Stimulated activated CD4-positive, alpha-beta T cell treated with anti-CD3 and anti-CD28 coated beads, Interleukin-1b, Interleukin-23, amount 100 ng/mL, for 4 hours (primary cell): ENCODE results near the gene ADARB2.
"Not testable (repeated sequence)": the region's sequence is repeated elsewhere in the genome, so short reads cannot be mapped to it uniquely, and the experiment has no call there.

Experiments
- DNase-seq, 2 donors: peaks; one replicate each; pipeline ENCODE4 v3.0.0-alpha.2; 2020; ENCODE audit warnings: low read depth in 2 of 2

Gene ADARB2

GRCh38 chr10:1266033-1266802 is 471.1 kb downstream of the ADARB2 start:
- DNase-seq = no peak

GRCh38 chr10:1264001-1264400 is 473.3 kb downstream of the ADARB2 start:
- DNase-seq = no peak

GRCh38 chr10:1257274-1257673 is 480.1 kb downstream of the ADARB2 start:
- DNase-seq = no peak

- no peak for DNase-seq
Observed at GRCh38 chr10:1256432-1256725, 480.9 kb downstream of the ADARB2 start.

- no peak for DNase-seq
Observed at GRCh38 chr10:1255600-1256431, 481.5 kb downstream of the ADARB2 start.

- DNase-seq = no peak
Observed at GRCh38 chr10:1255118-1255517, 482.2 kb downstream of the ADARB2 start.

- DNase-seq = no peak
Observed at GRCh38 chr10:1253523-1254353, 483.6 kb downstream of the ADARB2 start.

- DNase-seq = no peak
Observed at GRCh38 chr10:1251769-1252168, 485.6 kb downstream of the ADARB2 start.

- no peak for DNase-seq
Observed at GRCh38 chr10:1249142-1249920, 488.0 kb downstream of the ADARB2 start.

GRCh38 chr10:1248262-1248630 is 489.1 kb downstream of the ADARB2 start:
- DNase-seq = not testable (repeated sequence)

- DNase-seq = no peak
Observed at GRCh38 chr10:1247598-1248261, 489.6 kb downstream of the ADARB2 start.

- no peak for DNase-seq
Observed at GRCh38 chr10:1244493-1244892, 492.8 kb downstream of the ADARB2 start.

GRCh38 chr10:1243486-1244234 is 493.7 kb downstream of the ADARB2 start:
- DNase-seq = no peak

- no peak for DNase-seq
Observed at GRCh38 chr10:1242975-1243374, 494.4 kb downstream of the ADARB2 start.

GRCh38 chr10:1241973-1242935 is 495.1 kb downstream of the ADARB2 start:
- no peak for DNase-seq

GRCh38 chr10:1241322-1241890 is 495.9 kb downstream of the ADARB2 start:
- DNase-seq = no peak

- DNase-seq = no peak
Observed at GRCh38 chr10:1240341-1240775, 497.0 kb downstream of the ADARB2 start.

GRCh38 chr10:1233031-1233430 is 504.3 kb downstream of the ADARB2 start:
- DNase-seq = no peak
